Muscle of leg (tissue), 11 donors: ENCODE data around the gene GRK3. TPM values are rescaled to one million over a fixed set of nuclear protein-coding genes. Genes with fewer than 3 reads are reported as not detected.
A peak's percentile ranks its signal among the peaks of the same experiment; 100 is the strongest.

ENCODE experiments used
- DNase-seq: peaks from one replicate; pipeline ENCODE4 v3.0.0; 2013
- H3K27ac ChIP-seq: one replicate; pipeline ENCODE4 v1.5.1; 2013; ENCODE audit warnings: mild to moderate bottlenecking, low read length, control low read depth
- H3K27me3 ChIP-seq: one replicate; pipeline ENCODE4 v1.6.1; 2013; ENCODE audit warnings: low read length; ENCODE audit not compliant: control insufficient read depth, insufficient read depth
- H3K36me3 ChIP-seq: one replicate; pipeline ENCODE4 v1.6.1; 2013; ENCODE audit warnings: low read length; ENCODE audit not compliant: control insufficient read depth, insufficient read depth
- H3K4me1 ChIP-seq: one replicate; pipeline ENCODE4 v1.6.1; 2013; ENCODE audit warnings: low read length; ENCODE audit not compliant: control insufficient read depth, insufficient read depth
- H3K4me3 ChIP-seq: one replicate; pipeline ENCODE4 v1.5.1; 2013; ENCODE audit warnings: low read length, control low read depth
- H3K9me3 ChIP-seq: replicated peaks from 2 replicates; pipeline ENCODE4 v1.6.1; 2013; ENCODE audit warnings: low read depth, low read length; ENCODE audit not compliant: control insufficient read depth
- WGBS: methylation state at CpG from one replicate; pipeline ENCODE4 v1.1.5; 2013; ENCODE audit warnings: missing lambda C conversion rate; ENCODE audit not compliant: insufficient coverage; 5-methylcytosine and 5-hydroxymethylcytosine counted together
- polyA plus RNA-seq, 8 donors: library from polyadenylated mRNA; unstranded; fragments of 120-200 nt; gene quantifications; one replicate each; pipeline versions ENCODE4 v1.2.1 to v1.2.3, GENCODE V29; 2013; ENCODE audit warnings: inconsistent platforms in 1 of 8, low replicate concordance in 1 of 8; ENCODE audit not compliant: insufficient read length in 8 of 8, insufficient read depth in 1 of 8
- total RNA-seq: library from RNA; stranded (reverse); fragments of 120-200 nt; gene quantifications from one replicate; pipeline ENCODE4 v1.2.4, GENCODE V29; 2013

The GRK3 gene
- total and polyA plus RNA-seq, 9 donors = 5.7 to 9.0 (median 7.2) TPM

GRCh38 chr22:25714070-25714469 lies 149.6 kb downstream of the GRK3 start:
- no peaks in the 10 kb centered on the region for H3K27me3 ChIP-seq

DNA sequence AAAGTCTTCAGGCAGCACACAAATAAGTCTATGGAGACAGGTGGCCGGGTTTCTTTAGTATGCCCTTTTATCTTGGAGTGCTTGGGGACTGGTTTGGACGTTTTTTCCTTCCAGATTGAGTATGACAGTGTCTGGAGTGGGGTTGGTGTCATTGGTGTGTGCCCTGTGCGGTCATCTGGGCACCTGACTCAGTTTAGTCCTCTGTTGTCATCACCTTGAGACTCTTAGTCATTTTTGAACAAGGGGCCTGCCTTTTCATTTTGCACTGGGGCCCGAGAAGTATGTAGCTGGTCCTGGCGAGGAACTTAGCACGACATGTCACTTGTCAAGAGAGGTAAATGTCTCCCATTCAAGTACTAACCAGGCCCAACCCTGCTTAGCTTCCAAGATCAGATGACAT lies 150.3 kb downstream of the GRK3 start:
- peaks cover 3% of the 10 kb centered on the region for H3K4me1 ChIP-seq
- no peaks in the 10 kb centered on the region for H3K27me3 ChIP-seq
- H3K4me3 ChIP-seq = no peak overlapping the region
- no peaks in the 10 kb centered on the region for H3K9me3 ChIP-seq
- no peak for DNase-seq
- peaks cover 23% of the 10 kb centered on the region for H3K36me3 ChIP-seq
- H3K27ac ChIP-seq = peak overlapping the region; percentile 66
- WGBS = no CpG with 5 or more reads among the region's 6 CpGs

More at GRCh38 chr22:25714070-25714469, 149.6 kb downstream of the GRK3 start:
- Histone ChIP-seq H3K36me3 (peaks cover 18% of the 10 kb centered on the region), H3K4me1 (peaks cover 3% of the 10 kb centered on the region), H3K9me3 (no peaks in the 10 kb centered on the region), H3K27ac (no peak overlapping the region), H3K4me3 (no peak overlapping the region)
- DNase-seq = no peak
- WGBS = no CpG with 5 or more reads among the region's 7 CpGs

DNA sequence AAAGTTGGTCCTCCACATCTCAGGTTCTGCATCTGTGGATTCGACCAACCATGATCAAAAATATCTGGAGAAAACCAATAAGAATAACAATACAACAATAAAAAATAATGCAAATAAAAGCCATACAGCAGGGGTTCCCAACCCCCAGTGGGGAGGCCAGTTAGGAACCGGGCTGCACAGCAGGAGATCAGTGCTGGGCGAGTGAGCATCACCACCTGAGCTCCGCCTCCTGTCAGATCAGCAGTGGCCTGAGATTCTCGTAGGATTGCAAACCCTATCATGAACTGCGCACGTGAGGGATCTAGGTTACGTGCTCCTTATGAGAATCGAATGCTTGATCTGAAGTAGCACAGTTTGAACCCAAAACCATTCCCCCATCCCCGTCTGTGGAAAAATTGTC lies 152.2 kb downstream of the GRK3 start:
- Histone ChIP-seq H3K27ac (no peak overlapping the region), H3K4me1 (peaks cover 3% of the 10 kb centered on the region), H3K4me3 (no peak overlapping the region), H3K36me3 (peaks cover 20% of the 10 kb centered on the region), H3K9me3 (no peaks in the 10 kb centered on the region), H3K27me3 (no peaks in the 10 kb centered on the region)
- WGBS = 89% methylated on average over 6 of the region's 10 CpGs
- no peak for DNase-seq

GRCh38 chr22:25718135-25718840 lies 153.8 kb downstream of the GRK3 start:
- Histone ChIP-seq H3K4me3 (no peak overlapping the region), H3K27ac (no peak overlapping the region)

GRCh38 chr22:25722223-25722622 lies 157.7 kb downstream of the GRK3 start:
- 92% methylated on average over 16 of the region's 16 CpGs for WGBS
- H3K36me3 ChIP-seq = peaks cover 19% of the 10 kb centered on the region
- H3K4me1 ChIP-seq = no peaks in the 10 kb centered on the region
- no peak overlapping the region for H3K4me3 ChIP-seq
- no peak for DNase-seq
- no peak overlapping the region for H3K27ac ChIP-seq
- no peaks in the 10 kb centered on the region for H3K9me3 ChIP-seq
- no peaks in the 10 kb centered on the region for H3K27me3 ChIP-seq

More at GRCh38 chr22:25718135-25718840, 153.8 kb downstream of the GRK3 start:
- Histone ChIP-seq H3K9me3 (no peaks in the 10 kb centered on the region), H3K36me3 (peaks cover 21% of the 10 kb centered on the region), H3K4me1 (peaks cover 3% of the 10 kb centered on the region), H3K27me3 (no peaks in the 10 kb centered on the region)
- no peak for DNase-seq
- WGBS = no CpG with 5 or more reads among the region's 10 CpGs

DNA sequence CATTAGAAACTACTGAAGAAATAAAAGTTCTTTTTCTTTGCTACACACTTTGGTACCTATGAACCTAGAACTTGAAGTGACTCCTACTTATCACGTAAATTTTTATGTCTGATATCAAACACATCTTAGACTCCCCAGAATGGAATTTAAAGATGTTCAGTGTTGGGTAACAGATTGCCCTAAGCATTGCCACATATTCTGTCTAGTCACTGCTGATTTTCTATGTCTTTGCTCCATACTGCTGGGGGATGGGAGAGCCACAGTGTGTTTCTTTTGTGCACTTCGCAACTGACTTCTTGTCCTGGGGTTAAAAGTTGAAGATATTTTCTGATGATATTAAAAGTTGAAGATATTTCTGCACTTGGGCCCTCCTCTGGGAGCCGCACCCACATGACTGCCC lies 158.2 kb downstream of the GRK3 start:
- 100% methylated on average over 1 of the region's 3 CpGs for WGBS
- H3K36me3 ChIP-seq = peaks cover 18% of the 10 kb centered on the region
- no peak overlapping the region for H3K27ac ChIP-seq
- no peaks in the 10 kb centered on the region for H3K27me3 ChIP-seq
- H3K4me3 ChIP-seq = no peak overlapping the region
- no peaks in the 10 kb centered on the region for H3K4me1 ChIP-seq
- no peak for DNase-seq
- no peaks in the 10 kb centered on the region for H3K9me3 ChIP-seq

GRCh38 chr22:25726241-25726640 lies 161.8 kb downstream of the GRK3 start:
- Histone ChIP-seq H3K9me3 (no peaks in the 10 kb centered on the region), H3K4me1 (no peaks in the 10 kb centered on the region), H3K4me3 (no peak overlapping the region), H3K27ac (no peak overlapping the region), H3K36me3 (peaks cover 9% of the 10 kb centered on the region), H3K27me3 (no peaks in the 10 kb centered on the region)
- no peak for DNase-seq
- no CpG with 5 or more reads among the region's 4 CpGs for whole genome bisulfite sequencing

- Histone ChIP-seq H3K9me3 (no peaks in the 10 kb centered on the region), H3K36me3 (no peaks in the 10 kb centered on the region), H3K4me1 (no peaks in the 10 kb centered on the region), H3K27me3 (no peaks in the 10 kb centered on the region), H3K27ac (no peak overlapping the region), H3K4me3 (no peak overlapping the region)
- 77% methylated on average over 5 of the region's 7 CpGs for WGBS
- DNase-seq = no peak
These were observed 163.6 kb downstream of the GRK3 start for GRCh38 chr22:25728071-25728470.

- Histone ChIP-seq H3K36me3 (no peaks in the 10 kb centered on the region), H3K27me3 (no peaks in the 10 kb centered on the region), H3K27ac (no peak overlapping the region), H3K4me3 (no peak overlapping the region), H3K4me1 (no peaks in the 10 kb centered on the region), H3K9me3 (no peaks in the 10 kb centered on the region)
- WGBS = 84% methylated on average over 9 of the region's 19 CpGs
- no peak for DNase-seq
These were observed 164.8 kb downstream of the GRK3 start for GRCh38 chr22:25729016-25729995.

DNA sequence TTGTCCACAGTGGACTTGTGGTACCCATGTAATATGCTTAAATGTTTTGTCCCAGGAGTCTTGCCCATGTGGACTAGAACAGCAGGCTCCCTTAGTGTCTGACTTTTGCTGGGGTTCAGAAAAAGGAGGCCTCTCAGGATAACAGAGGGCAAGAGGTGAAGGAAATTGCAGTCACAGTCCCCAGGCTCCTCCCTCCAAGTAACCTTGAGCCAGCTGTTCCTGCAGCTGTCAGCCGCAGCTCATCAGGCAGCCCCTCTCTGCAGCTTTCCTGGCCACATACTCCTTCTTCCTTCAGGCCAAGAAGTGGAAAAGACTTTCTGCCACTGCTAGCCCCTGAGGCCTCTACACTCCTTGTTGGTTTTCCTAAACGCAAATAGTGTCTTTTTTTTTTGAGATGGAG lies 171.2 kb downstream of the GRK3 start:
- Histone ChIP-seq H3K36me3 (no peaks in the 10 kb centered on the region), H3K27me3 (no peaks in the 10 kb centered on the region), H3K4me1 (no peaks in the 10 kb centered on the region), H3K27ac (no peak overlapping the region), H3K4me3 (no peak overlapping the region), H3K9me3 (no peaks in the 10 kb centered on the region)
- no CpG with 5 or more reads among the region's 2 CpGs for WGBS
- no peak for DNase-seq
